ENCODE measurements around the gene ARHGAP15.

ARHGAP15 gene

DNA sequence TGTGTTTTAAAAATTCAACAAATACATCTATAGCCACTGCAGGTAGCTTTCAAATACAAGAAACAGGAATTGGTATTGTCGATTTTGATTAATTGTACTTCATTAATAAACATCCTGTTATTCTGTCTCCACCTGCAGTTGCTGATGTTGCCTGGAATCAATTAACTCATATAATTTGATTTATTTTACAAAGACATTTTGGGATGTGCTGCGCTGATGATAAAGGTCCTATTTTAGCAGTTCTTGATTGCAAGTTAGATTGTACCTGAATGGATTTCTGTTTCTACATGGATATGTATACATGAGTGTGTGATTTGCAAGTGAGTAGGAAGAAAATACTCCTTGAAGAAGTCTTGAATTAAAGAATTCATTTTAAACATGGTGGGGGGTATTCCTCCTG is 605.3 kb downstream of the ARHGAP15 start:
- Histone ChIP-seq H3K9me3 (ENCODE audit: control insufficient read depth in 1 of 2, low read length in 2 of 2) (no peaks in the 10 kb centered on the region), H3K4me1 (ENCODE audit: control insufficient read depth in 1 of 2, insufficient read depth in 2 of 2, low read length in 2 of 2) (no peaks in the 10 kb centered on the region), H3K27ac (ENCODE audit: low read length) (no peak overlapping the region), H3K36me3 (ENCODE audit: control insufficient read depth in 1 of 2, insufficient read depth in 2 of 2, low read length in 2 of 2) (no peaks in the 10 kb centered on the region), H3K27me3 (ENCODE audit: low read depth, low read length) (no peaks in the 10 kb centered on the region), H3K4me3 (ENCODE audit: low read depth in 1 of 2, low read length in 2 of 2) (no peak overlapping the region)

DNA sequence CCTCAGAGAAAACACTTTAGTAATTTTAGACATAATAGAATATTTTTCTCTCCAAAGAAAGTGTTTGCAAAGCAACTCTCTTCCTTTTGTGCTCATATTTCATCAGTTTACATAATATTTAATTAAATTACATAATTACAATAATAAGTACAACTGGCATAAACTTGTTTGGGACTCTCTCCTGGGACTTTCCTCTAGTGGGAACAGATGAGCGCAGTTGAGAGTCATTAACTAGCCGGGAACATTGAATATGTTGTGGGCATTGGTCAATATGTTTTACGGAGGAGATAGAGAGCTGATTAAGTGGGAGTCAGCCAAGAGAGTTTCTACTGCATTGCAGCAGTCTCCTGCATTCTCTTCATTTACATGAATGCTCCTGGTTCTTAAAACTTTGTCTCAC is 607.7 kb downstream of the ARHGAP15 start:
- Histone ChIP-seq H3K9me3 (ENCODE audit: control insufficient read depth in 1 of 2, low read length in 2 of 2) (no peaks in the 10 kb centered on the region), H3K27me3 (ENCODE audit: low read depth, low read length) (no peaks in the 10 kb centered on the region), H3K27ac (ENCODE audit: low read length) (no peak overlapping the region), H3K4me1 (ENCODE audit: control insufficient read depth in 1 of 2, insufficient read depth in 2 of 2, low read length in 2 of 2) (no peaks in the 10 kb centered on the region), H3K36me3 (ENCODE audit: control insufficient read depth in 1 of 2, insufficient read depth in 2 of 2, low read length in 2 of 2) (no peaks in the 10 kb centered on the region), H3K4me3 (ENCODE audit: low read depth in 1 of 2, low read length in 2 of 2) (no peak overlapping the region)

DNA sequence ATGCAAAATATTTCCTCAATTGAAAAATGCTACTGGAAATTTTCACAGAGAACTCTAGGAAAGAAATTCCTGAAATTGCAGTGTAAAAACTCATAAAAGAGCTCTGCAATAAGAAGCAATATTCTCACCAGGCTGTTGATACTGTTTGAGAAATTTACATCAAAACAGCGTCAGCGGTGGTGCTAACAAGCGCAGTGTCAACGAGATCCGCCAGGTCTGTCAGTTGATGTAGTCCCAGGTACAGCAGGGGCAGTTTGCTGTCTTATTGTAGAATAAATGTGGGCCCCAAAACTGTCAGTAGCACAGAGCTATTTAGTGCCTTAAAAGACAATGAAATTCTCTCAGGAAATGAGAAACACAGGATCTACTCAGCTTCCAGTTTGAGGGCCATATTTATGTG is 611.2 kb downstream of the ARHGAP15 start:
- no peak overlapping the region for H3K27ac ChIP-seq (ENCODE audit: low read length)
- H3K27me3 ChIP-seq (ENCODE audit: low read depth, low read length): no peaks in the 10 kb centered on the region
- no peak overlapping the region for H3K4me3 ChIP-seq (ENCODE audit: low read depth in 1 of 2, low read length in 2 of 2)
- no peaks in the 10 kb centered on the region for H3K36me3 ChIP-seq (ENCODE audit: control insufficient read depth in 1 of 2, insufficient read depth in 2 of 2, low read length in 2 of 2)
- H3K4me1 ChIP-seq (ENCODE audit: control insufficient read depth in 1 of 2, insufficient read depth in 2 of 2, low read length in 2 of 2): no peaks in the 10 kb centered on the region
- no peaks in the 10 kb centered on the region for H3K9me3 ChIP-seq (ENCODE audit: control insufficient read depth in 1 of 2, low read length in 2 of 2)

- Histone ChIP-seq H3K36me3 (ENCODE audit: control insufficient read depth in 1 of 2, insufficient read depth in 2 of 2, low read length in 2 of 2) (no peaks in the 10 kb centered on the region), H3K4me1 (ENCODE audit: control insufficient read depth in 1 of 2, insufficient read depth in 2 of 2, low read length in 2 of 2) (no peaks in the 10 kb centered on the region), H3K27me3 (ENCODE audit: low read depth, low read length) (no peaks in the 10 kb centered on the region), H3K4me3 (ENCODE audit: low read depth in 1 of 2, low read length in 2 of 2) (no peak overlapping the region), H3K27ac (ENCODE audit: low read length) (no peak overlapping the region), H3K9me3 (ENCODE audit: control insufficient read depth in 1 of 2, low read length in 2 of 2) (no peaks in the 10 kb centered on the region)
Measured at GRCh38 chr2:143741205-143741604, 612.0 kb downstream of the ARHGAP15 start.

- Histone ChIP-seq H3K4me3 (ENCODE audit: low read depth in 1 of 2, low read length in 2 of 2) (no peak overlapping the region), H3K36me3 (ENCODE audit: control insufficient read depth in 1 of 2, insufficient read depth in 2 of 2, low read length in 2 of 2) (no peaks in the 10 kb centered on the region), H3K9me3 (ENCODE audit: control insufficient read depth in 1 of 2, low read length in 2 of 2) (no peaks in the 10 kb centered on the region), H3K27ac (ENCODE audit: low read length) (no peak overlapping the region), H3K4me1 (ENCODE audit: control insufficient read depth in 1 of 2, insufficient read depth in 2 of 2, low read length in 2 of 2) (no peaks in the 10 kb centered on the region), H3K27me3 (ENCODE audit: low read depth, low read length) (no peaks in the 10 kb centered on the region)
Measured at GRCh38 chr2:143742581-143742980, 613.4 kb downstream of the ARHGAP15 start.

DNA sequence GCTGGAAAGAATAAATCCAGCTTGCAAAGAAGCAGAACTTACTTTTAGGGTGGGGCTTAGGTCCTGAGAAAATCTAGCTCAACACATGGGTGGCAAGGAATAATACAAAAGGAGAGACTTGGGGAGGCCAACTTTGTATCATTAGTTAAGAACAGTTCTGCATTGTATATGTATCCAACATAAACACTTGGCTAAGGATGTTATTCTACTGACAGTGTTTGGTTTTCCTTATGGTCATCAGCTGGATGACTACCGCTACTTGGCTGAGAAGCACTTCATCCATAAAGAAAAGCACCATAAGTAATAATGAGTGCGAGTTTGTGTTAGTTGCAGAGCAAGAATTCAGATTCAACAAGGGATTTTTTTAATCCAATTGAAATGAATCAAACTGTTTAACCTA is 614.9 kb downstream of the ARHGAP15 start:
- no peaks in the 10 kb centered on the region for H3K9me3 ChIP-seq (ENCODE audit: control insufficient read depth in 1 of 2, low read length in 2 of 2)
- H3K27ac ChIP-seq (ENCODE audit: low read length): no peak overlapping the region
- no peaks in the 10 kb centered on the region for H3K4me1 ChIP-seq (ENCODE audit: control insufficient read depth in 1 of 2, insufficient read depth in 2 of 2, low read length in 2 of 2)
- no peaks in the 10 kb centered on the region for H3K36me3 ChIP-seq (ENCODE audit: control insufficient read depth in 1 of 2, insufficient read depth in 2 of 2, low read length in 2 of 2)
- no peaks in the 10 kb centered on the region for H3K27me3 ChIP-seq (ENCODE audit: low read depth, low read length)
- H3K4me3 ChIP-seq (ENCODE audit: low read depth in 1 of 2, low read length in 2 of 2): no peak overlapping the region

DNA sequence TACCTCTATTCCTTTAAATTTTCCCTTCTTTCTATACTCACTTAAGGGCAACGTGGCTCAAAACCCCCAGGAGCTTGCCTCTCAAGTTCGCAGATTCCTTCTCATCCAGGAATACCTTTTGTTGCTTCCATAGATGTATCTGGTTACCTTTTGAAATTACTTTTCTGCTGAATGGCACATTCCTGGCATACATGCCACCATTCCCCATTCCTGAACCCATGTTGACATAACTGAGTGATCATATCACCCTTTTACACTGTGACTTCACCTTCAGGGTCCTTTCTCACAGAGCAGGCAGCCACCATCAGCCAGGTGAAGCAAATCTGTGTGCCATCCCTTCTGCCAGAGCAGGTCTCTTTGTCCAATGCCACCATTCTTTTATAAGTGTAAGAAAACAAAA is 615.8 kb downstream of the ARHGAP15 start:
- Histone ChIP-seq H3K9me3 (ENCODE audit: control insufficient read depth in 1 of 2, low read length in 2 of 2) (no peaks in the 10 kb centered on the region), H3K27me3 (ENCODE audit: low read depth, low read length) (no peaks in the 10 kb centered on the region), H3K27ac (ENCODE audit: low read length) (no peak overlapping the region), H3K4me3 (ENCODE audit: low read depth in 1 of 2, low read length in 2 of 2) (no peak overlapping the region), H3K4me1 (ENCODE audit: control insufficient read depth in 1 of 2, insufficient read depth in 2 of 2, low read length in 2 of 2) (no peaks in the 10 kb centered on the region), H3K36me3 (ENCODE audit: control insufficient read depth in 1 of 2, insufficient read depth in 2 of 2, low read length in 2 of 2) (no peaks in the 10 kb centered on the region)

GRCh38 chr2:143754742-143755141 is 625.5 kb downstream of the ARHGAP15 start:
- Histone ChIP-seq H3K27me3 (ENCODE audit: low read depth, low read length) (no peaks in the 10 kb centered on the region), H3K4me3 (ENCODE audit: low read depth in 1 of 2, low read length in 2 of 2) (no peak overlapping the region), H3K9me3 (ENCODE audit: control insufficient read depth in 1 of 2, low read length in 2 of 2) (no peaks in the 10 kb centered on the region), H3K4me1 (ENCODE audit: control insufficient read depth in 1 of 2, insufficient read depth in 2 of 2, low read length in 2 of 2) (no peaks in the 10 kb centered on the region), H3K27ac (ENCODE audit: low read length) (no peak overlapping the region), H3K36me3 (ENCODE audit: control insufficient read depth in 1 of 2, insufficient read depth in 2 of 2, low read length in 2 of 2) (no peaks in the 10 kb centered on the region)

GRCh38 chr2:143758629-143759330 is 629.6 kb downstream of the ARHGAP15 start:
- Histone ChIP-seq H3K27ac (ENCODE audit: low read length) (no peak overlapping the region), H3K4me1 (ENCODE audit: control insufficient read depth in 1 of 2, insufficient read depth in 2 of 2, low read length in 2 of 2) (no peaks in the 10 kb centered on the region), H3K9me3 (ENCODE audit: control insufficient read depth in 1 of 2, low read length in 2 of 2) (no peaks in the 10 kb centered on the region), H3K36me3 (ENCODE audit: control insufficient read depth in 1 of 2, insufficient read depth in 2 of 2, low read length in 2 of 2) (no peaks in the 10 kb centered on the region), H3K4me3 (ENCODE audit: low read depth in 1 of 2, low read length in 2 of 2) (no peak overlapping the region), H3K27me3 (ENCODE audit: low read depth, low read length) (no peaks in the 10 kb centered on the region)

DNA sequence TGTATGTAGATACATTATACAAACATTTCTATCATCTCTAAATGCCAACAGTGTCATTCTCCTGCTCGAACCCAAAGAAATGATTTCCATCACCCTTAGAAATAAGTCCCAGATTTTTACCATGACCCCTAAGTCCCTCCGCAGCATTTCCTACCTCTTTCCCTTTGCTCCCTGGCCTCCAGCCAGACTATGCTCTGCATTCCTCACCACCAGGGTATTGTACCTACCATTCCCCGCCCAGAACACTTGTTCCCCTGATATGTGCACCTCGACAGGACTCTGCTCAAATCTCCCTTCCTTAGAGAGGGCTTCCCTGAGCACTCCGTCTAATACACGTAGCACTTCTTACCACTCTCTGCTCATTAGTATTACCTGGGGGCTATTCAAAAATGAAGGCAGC is 630.2 kb downstream of the ARHGAP15 start:
- H3K4me1 ChIP-seq (ENCODE audit: control insufficient read depth in 1 of 2, insufficient read depth in 2 of 2, low read length in 2 of 2): no peaks in the 10 kb centered on the region
- H3K9me3 ChIP-seq (ENCODE audit: control insufficient read depth in 1 of 2, low read length in 2 of 2): no peaks in the 10 kb centered on the region
- no peak overlapping the region for H3K4me3 ChIP-seq (ENCODE audit: low read depth in 1 of 2, low read length in 2 of 2)
- H3K27me3 ChIP-seq (ENCODE audit: low read depth, low read length): no peaks in the 10 kb centered on the region
- H3K36me3 ChIP-seq (ENCODE audit: control insufficient read depth in 1 of 2, insufficient read depth in 2 of 2, low read length in 2 of 2): no peaks in the 10 kb centered on the region
- no peak overlapping the region for H3K27ac ChIP-seq (ENCODE audit: low read length)

DNA sequence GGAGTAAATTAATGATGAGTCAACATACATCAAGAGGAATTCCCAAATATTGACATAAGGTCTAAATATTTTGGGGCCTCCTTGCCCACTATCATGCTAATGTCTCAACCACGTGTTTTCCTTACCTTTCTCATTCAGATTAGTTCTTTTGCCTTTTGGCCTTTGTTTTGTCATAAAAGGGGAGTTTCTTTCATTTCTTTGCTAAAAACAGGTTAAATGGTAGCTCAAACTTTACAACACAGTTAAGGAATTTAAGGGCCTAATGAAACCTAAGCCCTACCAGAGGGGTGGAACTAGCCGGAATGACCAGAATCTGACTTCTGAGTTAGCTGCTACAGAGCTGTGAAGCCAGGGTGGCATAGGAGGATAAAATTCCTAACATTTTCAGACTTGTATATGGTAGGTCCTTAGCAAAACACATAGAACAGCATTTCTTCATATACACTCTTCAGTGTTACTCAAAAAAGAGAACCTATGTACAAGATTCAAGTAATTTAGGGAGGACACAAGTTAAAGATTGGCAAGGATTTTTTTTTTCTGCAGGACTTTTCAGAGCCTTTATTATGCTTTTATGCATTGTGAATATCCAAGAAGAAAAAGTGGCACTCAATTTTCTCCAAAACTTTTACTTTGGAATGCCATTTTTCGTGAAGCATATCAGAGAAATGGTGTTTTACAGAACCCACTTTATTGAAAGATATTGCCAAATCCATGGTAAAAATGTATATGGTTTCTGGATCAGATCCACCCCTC is 633.1 kb downstream of the ARHGAP15 start:
- Histone ChIP-seq H3K27me3 (ENCODE audit: low read depth, low read length) (no peaks in the 10 kb centered on the region), H3K9me3 (ENCODE audit: control insufficient read depth in 1 of 2, low read length in 2 of 2) (no peaks in the 10 kb centered on the region)

GRCh38 chr2:143764261-143764660 is 635.0 kb downstream of the ARHGAP15 start:
- no peaks in the 10 kb centered on the region for H3K4me1 ChIP-seq (ENCODE audit: control insufficient read depth in 1 of 2, insufficient read depth in 2 of 2, low read length in 2 of 2)
- no peak overlapping the region for H3K4me3 ChIP-seq (ENCODE audit: low read depth in 1 of 2, low read length in 2 of 2)
- H3K27me3 ChIP-seq (ENCODE audit: low read depth, low read length): no peaks in the 10 kb centered on the region
- H3K9me3 ChIP-seq (ENCODE audit: control insufficient read depth in 1 of 2, low read length in 2 of 2): no peaks in the 10 kb centered on the region
- H3K36me3 ChIP-seq (ENCODE audit: control insufficient read depth in 1 of 2, insufficient read depth in 2 of 2, low read length in 2 of 2): peaks cover 0 to 4% of the 10 kb centered on the region in 2 donors
- H3K27ac ChIP-seq (ENCODE audit: low read length): no peak overlapping the region

More for the DNA sequence above, 633.1 kb downstream of the ARHGAP15 start:
- no peak overlapping the region for H3K4me3 ChIP-seq (ENCODE audit: low read depth in 1 of 2, low read length in 2 of 2)
- no peak overlapping the region for H3K27ac ChIP-seq (ENCODE audit: low read length)
- H3K36me3 ChIP-seq (ENCODE audit: control insufficient read depth in 1 of 2, insufficient read depth in 2 of 2, low read length in 2 of 2): no peaks in the 10 kb centered on the region
- no peaks in the 10 kb centered on the region for H3K4me1 ChIP-seq (ENCODE audit: control insufficient read depth in 1 of 2, insufficient read depth in 2 of 2, low read length in 2 of 2)

All from muscle layer of duodenum (tissue), 2 donors.